GM18508 (cell line): Measurements from ENCODE around the gene NPAS3.
A peak's percentile ranks its signal among the peaks of the same experiment; 100 is the strongest.

ENCODE experiments used
- ATAC-seq: cut with Tn5 transposase; IDR thresholded peaks from one replicate; pipeline ENCODE4 v1.9.1; 2021; ENCODE audit warnings: moderate number of reproducible peaks; ENCODE audit not compliant: insufficient read depth, unreplicated experiment

NPAS3 gene

GRCh38 chr14:33563191-33563900 is 624.7 kb downstream of the NPAS3 start:
- no peak for ATAC-seq

GRCh38 chr14:33563901-33564197 is 625.2 kb downstream of the NPAS3 start:
- no peak for ATAC-seq

DNA sequence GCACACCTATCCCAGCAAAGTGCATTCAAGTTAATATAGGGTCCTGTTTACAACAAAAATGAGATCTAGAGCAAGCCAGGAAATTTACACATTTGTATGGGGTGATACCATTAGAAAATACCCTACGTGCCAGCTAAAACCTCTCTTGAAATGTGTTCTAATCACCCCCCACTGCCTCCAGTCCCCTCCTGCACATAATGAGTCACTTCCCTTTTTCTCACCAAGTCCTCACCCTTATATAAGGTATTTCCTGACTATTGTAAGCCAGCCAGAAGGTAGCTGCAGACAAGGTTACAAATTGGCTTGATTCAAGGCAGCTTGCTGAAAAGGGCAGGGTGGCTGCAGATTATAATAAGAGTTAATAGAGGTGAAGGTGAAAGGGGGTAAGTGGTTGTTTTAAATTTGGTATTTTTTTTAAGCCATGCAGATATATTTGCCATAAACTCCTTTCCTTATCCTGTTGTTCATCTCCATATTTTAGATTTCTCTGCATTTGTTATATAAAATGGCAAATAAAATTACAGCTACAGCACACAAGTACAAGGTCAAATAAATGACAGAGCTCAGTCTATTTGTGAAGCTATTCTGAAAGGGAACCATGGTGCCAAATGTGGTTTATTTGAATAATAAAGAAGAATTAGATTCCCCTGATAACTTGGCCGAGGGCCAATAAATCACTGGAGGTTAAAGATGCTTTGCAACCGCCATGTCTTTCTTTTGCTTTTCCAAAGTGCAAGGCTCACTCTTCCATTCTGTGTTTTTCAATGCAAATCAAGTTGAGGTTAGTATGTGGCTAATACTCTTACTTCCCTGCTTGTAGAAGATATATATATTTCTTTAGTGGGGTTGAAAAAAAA is 626.3 kb downstream of the NPAS3 start:
- ATAC-seq: peak; percentile 97

- ATAC-seq: no peak
Observed at GRCh38 chr14:33566082-33566481, 627.4 kb downstream of the NPAS3 start.

- no peak for ATAC-seq
Observed at GRCh38 chr14:33567023-33567728, 628.5 kb downstream of the NPAS3 start.

- no peak for ATAC-seq
Observed at GRCh38 chr14:33567731-33568130, 629.1 kb downstream of the NPAS3 start.

- ATAC-seq: no peak
Observed at GRCh38 chr14:33568935-33569579, 630.4 kb downstream of the NPAS3 start.

GRCh38 chr14:33569821-33570687 is 631.4 kb downstream of the NPAS3 start:
- ATAC-seq: no peak

- ATAC-seq: no peak
Observed at GRCh38 chr14:33570694-33571310, 632.1 kb downstream of the NPAS3 start.

- ATAC-seq: no peak
Observed at GRCh38 chr14:33573301-33573880, 634.7 kb downstream of the NPAS3 start.

DNA sequence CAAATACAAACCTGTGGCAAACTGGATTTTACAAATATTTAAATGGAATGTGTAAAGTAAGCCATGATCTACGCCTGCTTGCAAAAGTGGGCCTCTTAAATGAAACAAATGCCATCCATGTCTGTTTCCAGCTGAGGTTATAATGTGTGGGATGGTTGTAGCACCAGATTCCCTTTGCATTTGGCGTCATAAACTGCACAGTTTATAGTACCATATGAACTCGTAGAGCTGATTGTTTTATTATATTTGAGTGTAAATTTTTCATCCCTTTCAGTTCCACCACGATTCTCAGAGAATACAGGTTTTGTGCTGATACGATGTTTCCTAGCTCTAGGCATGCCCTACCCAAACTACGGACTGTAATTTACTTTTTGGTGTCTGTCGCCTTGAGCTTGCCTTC is 637.3 kb downstream of the NPAS3 start:
- no peak for ATAC-seq

DNA sequence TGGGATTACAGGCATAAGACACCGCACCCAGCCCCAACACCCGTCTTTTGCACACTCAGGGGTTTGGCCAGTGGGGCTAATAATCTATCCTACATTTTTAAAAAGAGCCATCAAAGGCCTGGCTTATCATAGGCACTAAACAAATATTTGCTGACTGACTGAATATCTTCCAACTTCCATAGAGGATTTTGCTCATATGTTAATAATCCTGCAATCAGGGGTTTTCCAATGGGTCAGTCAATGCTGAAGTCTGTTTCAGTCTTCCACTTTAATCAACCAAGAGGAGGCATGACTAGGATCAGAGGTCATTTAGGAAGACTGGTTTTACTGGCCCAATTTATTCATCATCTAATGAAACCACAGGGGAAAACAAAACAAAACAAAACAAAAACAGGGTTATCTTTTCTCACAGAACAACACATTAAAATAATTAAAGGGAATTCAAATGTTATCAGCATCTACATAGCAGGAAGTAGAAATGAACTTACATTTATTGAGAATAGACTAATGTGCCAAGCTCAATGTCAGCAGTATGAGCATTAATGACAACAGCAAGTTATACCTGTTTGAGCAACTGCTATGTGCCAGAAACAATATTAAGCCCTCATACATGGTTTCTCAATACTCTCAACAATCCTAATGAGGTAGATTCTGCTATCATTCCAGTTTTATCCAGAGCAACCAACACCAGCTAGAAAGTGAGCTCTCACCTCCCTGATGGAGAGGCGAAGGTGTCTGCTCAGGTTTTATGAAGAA is 640.0 kb downstream of the NPAS3 start:
- ATAC-seq: no peak

GRCh38 chr14:33580231-33580749 is 641.6 kb downstream of the NPAS3 start:
- no peak for ATAC-seq

- no peak for ATAC-seq
Observed at GRCh38 chr14:33580841-33581240, 642.2 kb downstream of the NPAS3 start.

DNA sequence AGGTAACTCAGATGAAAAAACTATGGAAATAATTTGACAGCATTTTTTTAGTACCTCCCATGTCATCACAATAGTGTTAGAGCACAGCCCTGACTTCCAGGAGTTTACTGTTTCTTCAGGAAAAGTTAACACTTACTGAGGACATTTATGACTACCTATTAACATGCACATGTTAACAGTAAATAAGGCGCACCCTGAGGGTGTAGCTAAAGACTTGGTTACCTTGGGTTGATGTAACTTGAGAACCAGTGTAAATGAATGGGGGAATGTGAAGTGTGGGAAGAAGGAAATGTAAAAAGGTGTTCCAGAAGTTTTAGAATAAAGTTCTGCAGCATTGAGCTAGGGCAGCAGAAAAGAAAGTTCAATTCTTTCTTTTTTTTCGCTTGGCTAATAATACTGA is 646.0 kb downstream of the NPAS3 start:
- ATAC-seq: no peak

GRCh38 chr14:33586806-33587205 is 648.1 kb downstream of the NPAS3 start:
- ATAC-seq: no peak

DNA sequence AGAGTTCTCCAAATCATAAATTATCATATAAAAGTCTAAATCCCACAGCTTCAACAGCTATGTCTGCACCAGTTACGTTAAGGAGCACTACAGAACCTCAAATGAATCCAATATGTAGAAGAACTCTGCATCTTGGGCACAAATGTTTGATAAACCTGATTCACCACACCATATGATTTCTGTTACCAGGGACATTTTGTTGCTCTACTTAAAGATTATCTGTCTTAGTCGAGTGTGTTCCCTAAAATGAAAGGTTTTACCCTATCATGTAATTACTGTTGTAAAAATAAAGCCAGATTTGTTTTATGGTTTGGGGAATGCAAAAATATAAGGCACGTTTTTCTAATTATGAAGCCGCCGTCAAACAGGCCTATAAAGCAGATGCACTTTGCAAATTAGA is 649.1 kb downstream of the NPAS3 start:
- no peak for ATAC-seq

- ATAC-seq: no peak
Observed at GRCh38 chr14:33588771-33589170, 650.1 kb downstream of the NPAS3 start.
